ENCODE results near the gene KHSRP.

- TF ChIP-seq, protein P1, sequence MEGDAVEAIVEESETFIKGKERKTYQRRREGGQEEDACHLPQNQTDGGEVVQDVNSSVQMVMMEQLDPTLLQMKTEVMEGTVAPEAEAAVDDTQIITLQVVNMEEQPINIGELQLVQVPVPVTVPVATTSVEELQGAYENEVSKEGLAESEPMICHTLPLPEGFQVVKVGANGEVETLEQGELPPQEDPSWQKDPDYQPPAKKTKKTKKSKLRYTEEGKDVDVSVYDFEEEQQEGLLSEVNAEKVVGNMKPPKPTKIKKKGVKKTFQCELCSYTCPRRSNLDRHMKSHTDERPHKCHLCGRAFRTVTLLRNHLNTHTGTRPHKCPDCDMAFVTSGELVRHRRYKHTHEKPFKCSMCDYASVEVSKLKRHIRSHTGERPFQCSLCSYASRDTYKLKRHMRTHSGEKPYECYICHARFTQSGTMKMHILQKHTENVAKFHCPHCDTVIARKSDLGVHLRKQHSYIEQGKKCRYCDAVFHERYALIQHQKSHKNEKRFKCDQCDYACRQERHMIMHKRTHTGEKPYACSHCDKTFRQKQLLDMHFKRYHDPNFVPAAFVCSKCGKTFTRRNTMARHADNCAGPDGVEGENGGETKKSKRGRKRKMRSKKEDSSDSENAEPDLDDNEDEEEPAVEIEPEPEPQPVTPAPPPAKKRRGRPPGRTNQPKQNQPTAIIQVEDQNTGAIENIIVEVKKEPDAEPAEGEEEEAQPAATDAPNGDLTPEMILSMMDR (conservative IDR thresholded peaks at IDR 0.05; ENCODE audit: low read length) = no peak
- TF ChIP-seq EZH2phosphoT487 (IDR thresholded peaks at IDR 0.05; ENCODE audit: borderline replicate concordance) = no peak
These were observed 9.6 kb downstream of the KHSRP start for GRCh38 chr19:6414793-6415590.
